ENCODE data around the gene FBXL16.
A peak's percentile ranks its signal among the peaks of the same experiment; 100 is the strongest.

Gene FBXL16

DNA sequence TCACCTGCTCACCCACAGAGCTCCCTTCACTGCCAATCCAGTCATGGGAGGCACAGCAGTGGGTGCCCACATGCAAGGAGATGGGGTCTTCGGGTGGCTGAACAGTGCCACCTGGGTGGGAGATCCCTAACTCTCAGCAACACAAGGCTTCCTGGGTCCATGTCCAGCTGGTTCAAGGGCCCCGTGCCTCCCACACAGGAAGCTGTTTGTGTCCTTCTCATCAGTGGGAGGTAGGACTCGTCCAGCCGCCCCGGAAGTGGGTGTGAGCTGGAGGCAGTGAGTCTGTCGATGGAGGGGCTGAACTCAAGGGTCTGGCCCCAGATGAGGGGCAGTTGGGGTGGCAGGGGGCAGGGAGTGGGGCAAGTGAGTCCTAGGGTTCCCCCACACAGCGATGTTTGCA is 1.6 kb downstream of the FBXL16 start:
- H3K4me1 ChIP-seq, result peaks cover 4% of the 10 kb centered on the region
- DNase-seq, result no peak
- no peaks in the 10 kb centered on the region for H3K27me3 ChIP-seq

DNA sequence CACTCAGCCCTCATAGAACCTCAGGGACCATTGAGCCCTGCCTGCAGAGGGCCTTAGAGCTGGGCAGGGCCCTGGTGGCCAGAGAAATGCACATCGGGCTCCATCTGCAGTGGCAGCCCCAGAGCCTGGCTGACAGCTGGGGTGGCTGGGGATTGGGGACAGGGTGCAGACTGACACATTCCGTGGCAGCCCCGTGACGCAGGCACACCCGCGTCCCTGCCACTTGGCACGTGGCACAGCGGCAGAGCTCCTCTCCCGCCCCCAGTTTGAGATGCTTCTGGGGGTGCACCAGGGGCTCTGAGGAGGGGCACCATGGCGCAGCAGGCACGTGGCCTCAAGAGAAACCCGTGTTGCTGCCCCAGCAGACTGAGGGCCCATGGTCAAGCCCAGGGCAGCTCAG is 2.2 kb downstream of the FBXL16 start:
- peaks cover 3% of the 10 kb centered on the region; the same call in 1 of the 2 replicates for H3K4me1 ChIP-seq
- no peak overlapping the region for H3K4me3 ChIP-seq (ENCODE audit: low read depth, low read length)
- H3K27me3 ChIP-seq, result no peaks in the 10 kb centered on the region
- TF ChIP-seq CTCF (IDR thresholded peaks at IDR 0.05; ENCODE audit: low read depth, low read length), result no peak
- H3K9me3 ChIP-seq, result no peaks in the 10 kb centered on the region
- peaks cover 9% of the 10 kb centered on the region for H3K36me3 ChIP-seq
- DNase-seq, result no peak

More for the DNA sequence above, 1.6 kb downstream of the FBXL16 start:
- no peak for TF ChIP-seq CTCF (IDR thresholded peaks at IDR 0.05; ENCODE audit: low read depth, low read length)
- Histone ChIP-seq H3K4me3 (ENCODE audit: low read depth, low read length) (peak overlapping the region; percentile 72; the same call in 1 of the 2 replicates), H3K36me3 (peaks cover 9% of the 10 kb centered on the region), H3K9me3 (no peaks in the 10 kb centered on the region)

GRCh38 chr16:702341-702740 is 3.3 kb downstream of the FBXL16 start:
- no peak for TF ChIP-seq CTCF (IDR thresholded peaks at IDR 0.05; ENCODE audit: low read depth, low read length)
- no peaks in the 10 kb centered on the region for H3K27me3 ChIP-seq

DNA sequence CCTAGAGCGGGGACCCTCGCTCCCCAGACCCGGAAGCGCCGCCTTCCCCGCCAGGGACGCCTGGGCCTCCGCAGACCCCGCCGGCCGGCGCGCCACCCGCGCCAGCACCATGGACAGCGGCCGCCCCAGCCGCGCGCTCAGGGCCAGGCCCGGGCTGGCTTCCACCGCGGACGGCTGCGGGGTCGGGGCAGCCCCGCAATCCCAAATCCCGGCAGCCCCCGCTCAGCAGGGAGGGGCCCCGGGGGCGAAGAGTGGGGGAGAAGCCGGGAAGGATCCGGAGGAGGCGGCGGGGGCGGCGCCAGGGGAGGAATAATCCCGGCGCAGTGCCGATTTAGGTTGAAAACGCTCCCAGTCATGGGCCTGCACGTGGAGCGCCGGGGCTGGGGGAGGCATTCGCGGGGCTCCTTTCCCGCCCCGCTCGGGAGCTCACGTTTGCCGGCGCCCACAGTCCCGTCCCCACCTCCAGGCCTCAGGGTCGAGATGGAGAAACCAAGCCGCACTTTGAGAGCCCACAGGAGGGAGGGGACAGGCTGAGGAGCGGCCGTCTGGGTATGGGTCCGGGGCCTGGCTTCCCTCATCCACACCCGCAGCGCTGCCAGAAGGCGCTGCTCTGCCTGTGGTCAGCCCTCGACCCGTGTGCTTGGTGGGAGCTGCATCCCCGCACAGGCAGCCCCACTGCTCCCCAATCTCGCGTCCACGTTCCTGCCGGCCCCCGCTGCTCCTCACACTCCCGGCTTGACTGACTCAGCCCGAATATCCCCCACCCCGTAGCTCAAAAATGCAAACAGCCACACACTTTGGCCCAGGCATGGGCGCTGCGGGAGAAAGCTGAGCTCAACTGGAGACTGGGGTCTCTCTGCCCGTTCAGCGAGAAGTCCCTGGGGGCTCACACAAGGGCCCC is 4.7 kb downstream of the FBXL16 start:
- H3K4me3 ChIP-seq (ENCODE audit: low read depth, low read length), result no peak overlapping the region
- H3K4me1 ChIP-seq, result peaks cover 3% of the 10 kb centered on the region; the same call in 1 of the 2 replicates
- DNase-seq, result no peak
- no peaks in the 10 kb centered on the region for H3K9me3 ChIP-seq
- H3K36me3 ChIP-seq, result peaks cover 12% of the 10 kb centered on the region
- H3K27me3 ChIP-seq, result no peaks in the 10 kb centered on the region
- no peak for TF ChIP-seq CTCF (IDR thresholded peaks at IDR 0.05; ENCODE audit: low read depth, low read length)

More at GRCh38 chr16:702341-702740, 3.3 kb downstream of the FBXL16 start:
- peaks cover 3% of the 10 kb centered on the region; the same call in 1 of the 2 replicates for H3K4me1 ChIP-seq
- H3K4me3 ChIP-seq (ENCODE audit: low read depth, low read length), result no peak overlapping the region
- peaks cover 12% of the 10 kb centered on the region for H3K36me3 ChIP-seq
- H3K9me3 ChIP-seq, result no peaks in the 10 kb centered on the region
- no peak for DNase-seq

DNA sequence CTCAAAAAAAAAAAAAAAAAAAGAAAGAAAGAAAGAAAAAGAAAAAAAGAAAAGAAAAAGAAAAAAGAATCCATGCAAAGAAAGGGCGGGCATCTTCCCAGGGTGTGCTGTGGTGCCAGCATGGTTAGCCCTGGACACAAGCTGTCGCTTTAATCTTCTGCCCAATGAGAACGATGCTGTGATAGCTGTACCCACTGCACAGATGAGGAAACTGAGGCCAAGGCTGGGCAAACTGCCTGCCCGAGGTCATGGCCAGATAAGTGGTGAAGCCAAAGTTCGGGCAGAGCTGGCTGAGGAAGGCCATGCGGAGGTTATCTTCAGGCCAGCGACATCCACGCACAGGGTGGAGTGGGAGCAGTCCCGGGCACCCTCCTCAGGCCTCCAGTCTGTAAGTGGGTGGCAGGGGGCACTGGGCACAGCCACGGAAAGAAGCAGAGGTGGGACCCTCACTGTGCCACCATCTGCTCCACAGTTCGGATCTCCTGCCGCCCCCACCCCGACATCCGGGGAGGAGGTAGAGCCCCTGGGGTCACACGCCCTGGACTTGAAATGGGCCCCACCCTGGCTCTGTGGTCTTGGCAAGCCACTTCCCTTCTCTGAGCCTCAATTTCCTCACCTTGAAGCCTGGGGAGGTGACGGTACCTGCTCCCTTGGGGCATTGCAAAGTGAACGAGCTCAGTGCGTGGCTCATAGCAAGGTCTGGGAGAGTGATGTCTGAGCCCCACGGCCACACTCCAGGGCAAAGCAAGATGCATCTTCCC is 6.5 kb downstream of the FBXL16 start:
- H3K9me3 ChIP-seq, result no peaks in the 10 kb centered on the region

More for the DNA sequence above, 6.5 kb downstream of the FBXL16 start:
- peaks cover 18% of the 10 kb centered on the region for H3K36me3 ChIP-seq
- no peaks in the 10 kb centered on the region for H3K4me1 ChIP-seq
- no peak for TF ChIP-seq CTCF (IDR thresholded peaks at IDR 0.05; ENCODE audit: low read depth, low read length)
- no peak for DNase-seq
- no peak overlapping the region for H3K4me3 ChIP-seq (ENCODE audit: low read depth, low read length)
- H3K27me3 ChIP-seq, result no peaks in the 10 kb centered on the region

All from BE2C (cell line).